GM12873 (cell line): Measurements from ENCODE around the gene PLCL1.
A peak's percentile ranks its signal among the peaks of the same experiment; 100 is the strongest.

Experiments
- CTCF ChIP-seq: IDR thresholded peaks from 2 replicates; pipeline ENCODE4 v1.5.1; 2012; ENCODE audit warnings: low read depth, mild to moderate bottlenecking, moderate library complexity, low read length, control low read depth; ENCODE audit not compliant: insufficient read depth; ENCODE audit errors: missing control alignments

PLCL1 gene

GRCh38 chr2:198136142-198136541 lies 331.7 kb downstream of the PLCL1 start:
- no peak for TF ChIP-seq CTCF

- peak; percentile 8 for TF ChIP-seq CTCF
These were observed 333.3 kb downstream of the PLCL1 start for GRCh38 chr2:198137733-198138132.

GRCh38 chr2:198141726-198142125 lies 337.3 kb downstream of the PLCL1 start:
- TF ChIP-seq CTCF: no peak

GRCh38 chr2:198143156-198143555 lies 338.8 kb downstream of the PLCL1 start:
- no peak for TF ChIP-seq CTCF

GRCh38 chr2:198143793-198144192 lies 339.4 kb downstream of the PLCL1 start:
- TF ChIP-seq CTCF: no peak

GRCh38 chr2:198144660-198145059 lies 340.3 kb downstream of the PLCL1 start:
- no peak for TF ChIP-seq CTCF

GRCh38 chr2:198146346-198146940 lies 342.1 kb downstream of the PLCL1 start:
- TF ChIP-seq CTCF: no peak
